ENCODE measurements around the gene TMEM171.

TMEM171 gene, protein sequence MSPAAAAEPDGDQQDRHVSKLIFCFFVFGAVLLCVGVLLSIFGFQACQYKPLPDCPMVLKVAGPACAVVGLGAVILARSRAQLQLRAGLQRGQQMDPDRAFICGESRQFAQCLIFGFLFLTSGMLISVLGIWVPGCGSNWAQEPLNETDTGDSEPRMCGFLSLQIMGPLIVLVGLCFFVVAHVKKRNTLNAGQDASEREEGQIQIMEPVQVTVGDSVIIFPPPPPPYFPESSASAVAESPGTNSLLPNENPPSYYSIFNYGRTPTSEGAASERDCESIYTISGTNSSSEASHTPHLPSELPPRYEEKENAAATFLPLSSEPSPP

DNA sequence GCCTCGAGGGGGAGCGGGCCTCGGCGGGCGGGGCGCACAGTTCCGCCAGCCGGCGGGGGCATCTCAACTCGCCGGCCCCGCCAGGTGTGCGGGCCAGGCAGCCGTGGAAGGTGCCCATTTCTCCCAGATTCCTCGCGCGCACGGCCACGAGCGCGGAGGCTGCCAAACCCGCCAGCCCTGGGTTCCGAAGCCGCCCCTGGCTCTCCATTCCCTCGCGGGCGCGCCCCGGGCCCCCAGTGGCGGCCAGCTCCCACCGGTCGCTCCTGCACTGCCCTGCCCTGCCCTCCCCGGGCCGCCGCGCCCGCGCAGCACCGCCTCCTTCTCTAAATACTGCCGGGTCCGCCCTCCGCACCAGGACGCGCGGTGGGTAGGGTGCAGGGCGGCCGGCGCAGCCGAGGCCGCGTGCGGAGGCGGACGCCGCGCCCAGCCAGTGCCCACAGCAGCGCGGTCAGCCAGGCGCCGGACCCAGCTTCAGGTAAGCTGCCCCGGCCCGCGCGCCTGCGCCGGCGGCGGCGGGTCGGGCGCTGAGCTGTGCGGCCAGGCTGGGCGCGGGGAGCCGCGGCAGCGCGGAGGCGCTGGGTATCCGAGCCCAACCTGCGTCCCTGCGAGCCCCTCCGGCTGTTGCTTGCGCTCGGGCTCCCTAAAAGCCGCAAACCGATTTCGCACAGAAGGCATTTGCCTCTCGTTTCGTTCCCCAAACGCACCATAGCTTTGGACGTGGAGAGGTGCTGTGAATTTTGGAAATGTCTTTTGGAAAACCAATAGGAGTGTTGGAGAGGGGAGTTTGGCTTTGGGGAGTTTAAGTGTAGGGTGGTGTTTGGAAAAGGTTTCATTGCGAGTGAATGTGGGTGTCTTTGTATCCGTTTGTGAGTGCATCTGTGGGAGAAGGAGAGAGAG, at the start of gene TMEM171:
Gene TMEM171, plus strand, starts transcription at position 354 of the 897 bp plus-strand sequence. CDS start 2,799 bp downstream, outside the sequence.
- no peak for DNase-seq

DNA sequence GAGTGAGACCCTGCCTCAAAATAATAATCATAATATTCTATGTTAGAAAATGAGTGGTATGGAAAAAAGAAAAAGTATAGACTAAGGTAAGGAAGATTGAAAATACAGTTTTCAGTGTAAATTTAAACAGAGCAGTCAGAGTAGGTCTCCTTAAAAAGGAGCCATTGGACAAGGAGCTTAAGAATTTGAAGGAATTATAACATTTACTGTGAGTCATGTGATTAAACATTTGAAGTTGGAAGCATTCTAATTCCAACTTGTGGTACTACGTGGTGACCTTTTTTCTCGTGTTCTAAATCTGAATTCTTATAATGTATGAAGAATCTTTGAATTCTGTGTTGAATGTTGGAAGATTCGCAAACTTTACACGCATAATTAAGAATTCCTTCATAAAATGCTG, 39.3 kb upstream of the TMEM171 start:
- DNase-seq: no peak

DNA sequence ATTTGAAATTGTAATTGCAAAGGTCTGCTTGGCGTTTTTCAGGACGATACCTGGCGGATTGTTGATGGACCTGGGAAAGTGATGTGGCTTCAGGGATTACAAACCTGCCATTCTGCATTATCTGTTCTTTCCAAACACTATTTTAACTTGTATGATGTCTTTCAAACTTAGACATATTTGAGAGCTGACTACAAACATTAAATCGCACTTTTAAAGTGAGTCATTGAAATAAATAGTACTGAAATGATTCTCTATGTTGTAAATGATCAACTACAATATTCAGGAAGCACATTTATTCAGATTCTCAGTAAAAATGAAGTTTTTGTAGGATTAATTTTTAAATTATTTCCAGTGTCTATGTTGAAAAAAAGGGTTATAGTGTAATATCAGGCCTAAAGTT, 32.3 kb upstream of the TMEM171 start:
- no peak for DNase-seq

DNA sequence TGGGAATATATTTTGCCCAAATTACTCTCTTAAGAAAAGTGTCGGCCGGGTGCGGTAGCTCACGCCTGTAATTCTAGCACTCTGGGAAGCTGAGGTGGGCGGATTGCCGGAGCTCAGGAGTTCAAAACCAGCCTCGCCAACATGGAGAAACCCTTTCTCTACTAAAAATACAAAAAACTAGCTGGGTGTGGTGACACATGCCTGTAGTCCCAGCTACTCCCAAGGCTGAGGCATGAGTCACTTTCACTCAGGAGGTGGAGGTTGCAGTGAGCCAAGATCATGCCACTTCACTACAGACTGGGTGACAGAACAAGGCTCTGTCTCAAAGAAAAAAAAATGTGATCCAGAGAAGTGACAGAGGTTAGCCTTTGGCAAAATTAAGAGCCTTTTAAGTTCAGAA, 26.4 kb upstream of the TMEM171 start:
- no peak for DNase-seq

DNA sequence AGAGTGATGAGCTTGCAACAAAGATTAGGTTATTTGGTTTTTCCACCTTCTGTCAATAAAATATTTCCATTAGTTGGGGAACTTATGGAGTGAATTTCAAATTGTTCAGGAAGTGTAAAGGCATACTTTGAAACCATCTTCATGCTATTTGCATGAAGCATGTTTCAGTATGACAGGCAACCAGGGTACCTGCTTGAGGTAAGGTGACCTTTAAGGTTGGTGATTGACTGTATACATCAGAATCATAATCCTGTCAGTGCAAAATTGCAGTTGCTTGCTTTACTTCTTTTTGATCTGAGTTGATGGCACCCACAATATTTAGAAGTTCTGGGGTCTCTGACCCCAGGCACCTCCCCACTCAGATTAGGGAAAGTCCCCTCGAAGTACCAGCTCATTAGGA, 26.0 kb upstream of the TMEM171 start:
- DNase-seq: no peak

DNA sequence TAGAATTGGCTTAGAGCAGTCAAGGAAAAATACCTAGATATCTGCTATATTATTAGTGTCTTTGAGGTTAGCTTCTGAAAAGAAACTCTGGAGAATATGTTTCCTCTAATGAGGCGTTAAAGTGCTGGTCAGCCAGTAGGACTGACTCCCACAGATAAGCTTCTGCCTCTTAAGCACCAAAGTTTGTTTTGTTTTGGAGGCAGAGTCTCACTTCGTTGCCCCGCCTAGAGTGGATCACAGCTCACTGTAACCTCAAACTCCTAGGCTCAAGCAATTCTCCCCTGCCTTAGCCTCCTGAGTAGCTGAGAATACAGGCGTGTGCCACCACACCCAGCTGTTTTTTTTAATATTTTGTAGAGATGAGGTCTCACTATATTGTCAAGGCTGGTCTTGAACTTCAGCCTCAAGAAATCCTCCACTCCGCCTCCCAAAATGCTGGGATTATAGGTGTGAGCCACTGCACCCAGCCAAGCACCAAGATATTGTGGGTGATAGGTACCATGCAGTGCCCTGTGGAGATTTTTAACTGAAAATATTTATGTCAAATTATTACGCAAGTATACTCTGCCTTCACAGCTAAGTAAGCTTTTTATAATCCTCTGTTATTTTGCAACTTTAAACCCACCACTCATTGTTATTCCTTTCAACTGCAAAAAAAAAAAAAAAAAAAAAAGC, 24.7 kb upstream of the TMEM171 start:
- DNase-seq: no peak

DNA sequence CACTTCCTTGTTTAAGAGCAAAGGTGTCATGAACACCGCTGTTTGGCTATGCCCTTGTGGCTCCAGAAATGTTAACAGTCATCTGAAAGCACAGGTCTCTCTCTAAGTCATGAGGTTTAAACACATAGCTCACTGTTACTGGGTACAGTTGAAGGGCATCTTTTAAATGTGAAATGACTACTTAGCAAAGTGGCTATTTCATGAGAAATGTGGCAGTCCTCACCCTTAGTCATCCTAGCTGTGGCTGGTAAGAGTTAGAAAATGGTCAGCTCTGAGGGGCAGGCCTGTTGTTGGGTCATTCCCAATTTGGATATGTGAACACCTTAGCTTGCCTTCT, 24.2 kb upstream of the TMEM171 start:
- no peak for DNase-seq

DNA sequence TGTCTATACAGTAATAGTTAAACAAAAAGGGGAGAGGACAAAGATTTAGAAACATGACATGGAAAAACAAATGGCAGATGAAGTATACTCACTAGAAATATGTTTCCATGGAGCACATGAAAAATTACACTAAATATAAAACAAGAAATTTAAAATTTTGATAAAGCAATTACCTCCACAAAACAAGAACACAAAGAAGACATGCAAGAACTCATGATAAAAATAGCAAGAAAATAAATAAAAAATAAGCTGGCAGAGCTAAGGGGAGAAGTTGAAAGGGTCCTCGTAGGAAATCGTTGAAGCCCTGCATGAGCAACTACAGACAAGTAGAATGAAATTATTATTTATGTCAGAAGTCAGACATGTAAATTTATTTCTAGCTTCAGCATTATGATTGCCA, 22.6 kb upstream of the TMEM171 start:
- no peak for DNase-seq

DNA sequence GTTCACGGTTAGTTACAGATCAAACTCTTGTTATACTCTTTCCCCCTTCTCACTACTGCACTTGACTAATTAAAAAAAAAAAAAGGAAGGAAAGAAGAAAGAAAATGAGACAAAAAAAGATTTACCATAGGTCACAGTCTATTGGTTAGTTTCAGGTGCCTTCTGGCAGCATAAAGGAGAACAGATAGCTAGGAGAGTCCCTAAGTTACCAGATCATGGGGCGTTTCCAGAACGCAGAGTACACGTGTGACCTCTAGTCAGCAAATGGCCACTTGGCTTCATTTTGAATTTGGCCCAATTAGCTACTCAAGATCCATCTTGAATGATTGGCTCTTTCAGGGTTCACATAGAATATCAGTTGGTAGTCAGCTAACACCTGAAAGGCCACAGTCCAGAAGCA, 20.3 kb upstream of the TMEM171 start:
- DNase-seq: no peak

DNA sequence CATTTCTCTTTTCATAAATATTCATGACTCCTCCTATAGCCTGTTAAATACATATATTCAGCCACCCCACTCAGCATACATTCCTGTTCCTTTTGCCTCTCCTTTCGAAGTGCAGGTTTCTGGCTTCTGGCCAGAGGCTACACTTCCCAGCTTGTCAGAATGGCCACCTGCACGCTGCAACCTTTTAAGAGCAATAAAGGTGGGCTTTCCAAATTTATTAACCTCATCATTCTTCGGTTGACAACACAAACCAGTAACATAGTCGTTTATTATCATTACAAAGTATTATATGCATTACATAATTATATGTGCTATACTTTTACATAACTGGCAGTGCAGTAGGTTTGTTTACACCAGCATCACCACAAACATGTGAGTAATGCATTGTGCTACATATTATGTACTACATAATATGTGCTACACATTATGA, 16.5 kb upstream of the TMEM171 start:
- DNase-seq: no peak

DNA sequence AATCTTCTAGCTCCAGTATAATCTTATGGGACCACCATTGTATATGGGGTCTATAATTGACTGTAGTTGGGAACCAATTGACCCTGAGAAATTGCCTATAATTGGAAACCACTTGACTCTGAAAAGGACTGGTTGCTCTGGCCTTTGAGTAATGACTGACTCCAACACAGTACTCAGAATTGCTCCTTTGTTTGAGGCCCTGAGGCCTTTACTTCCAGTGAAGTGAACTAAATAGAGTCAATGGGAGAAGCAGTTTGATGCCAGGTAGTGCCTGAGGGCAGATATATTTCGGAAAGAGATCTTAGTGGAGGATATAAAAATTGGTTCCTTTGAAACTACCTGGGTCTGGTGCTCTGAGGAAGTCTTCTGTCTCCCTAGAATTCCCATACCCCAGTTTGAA, 16.0 kb upstream of the TMEM171 start:
- DNase-seq: no peak

DNA sequence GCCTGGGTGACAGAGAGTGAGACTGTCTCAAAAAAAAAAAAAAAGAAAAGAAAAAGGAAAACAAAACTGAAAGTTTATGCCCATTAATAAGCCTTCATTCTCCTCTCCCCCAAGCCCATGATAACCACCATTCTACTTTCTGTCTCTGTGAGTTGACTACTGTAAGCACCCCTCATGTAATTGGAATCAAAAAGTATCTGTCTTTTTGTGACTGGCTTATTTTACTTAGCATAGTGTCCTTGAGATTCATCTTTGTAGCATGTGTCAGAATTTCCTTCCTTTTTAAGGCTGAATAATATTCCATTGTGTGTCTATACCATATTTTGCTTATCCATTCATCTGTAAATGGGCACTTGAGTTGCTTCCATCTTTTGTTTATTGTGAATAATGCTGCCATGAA, 14.0 kb upstream of the TMEM171 start:
- no peak for DNase-seq

DNA sequence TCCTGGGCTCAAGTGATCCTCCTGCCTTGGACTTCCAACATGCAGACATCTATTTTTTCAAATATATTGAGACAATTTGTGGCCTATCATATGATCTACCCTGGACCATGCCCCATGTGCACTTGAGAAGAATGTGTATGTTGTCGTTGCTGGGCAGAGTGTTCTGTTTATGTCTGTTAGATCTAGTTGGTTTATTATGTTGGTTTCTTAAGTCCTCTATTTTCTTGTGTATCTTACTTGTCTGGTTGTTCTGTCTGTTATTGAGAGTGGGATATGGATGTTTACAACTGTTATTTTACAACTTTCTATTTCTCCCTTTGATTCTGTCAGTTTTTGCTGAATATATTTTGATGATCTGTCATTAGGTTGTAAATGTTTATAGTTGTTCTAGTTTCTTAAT, 10.2 kb upstream of the TMEM171 start:
- DNase-seq: no peak

DNA sequence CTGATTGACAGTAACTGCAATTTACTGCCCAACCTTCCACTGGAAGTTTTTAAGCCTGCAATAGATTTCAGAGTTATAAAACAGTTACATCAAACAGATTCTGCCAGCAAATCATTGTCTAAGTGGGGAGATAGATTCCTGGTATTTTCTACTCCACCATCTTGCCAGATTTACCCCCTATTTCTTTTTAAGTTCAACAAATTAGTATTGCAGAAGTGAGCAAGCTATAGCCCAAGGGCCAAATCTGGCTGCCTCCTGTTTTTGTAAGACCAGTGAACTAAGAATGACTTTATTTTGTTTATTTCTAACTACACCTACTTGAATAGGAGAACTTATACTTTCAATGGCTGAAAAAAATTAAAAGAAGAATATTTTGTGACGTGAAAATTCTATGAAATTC, 8.8 kb upstream of the TMEM171 start:
- DNase-seq: no peak

DNA sequence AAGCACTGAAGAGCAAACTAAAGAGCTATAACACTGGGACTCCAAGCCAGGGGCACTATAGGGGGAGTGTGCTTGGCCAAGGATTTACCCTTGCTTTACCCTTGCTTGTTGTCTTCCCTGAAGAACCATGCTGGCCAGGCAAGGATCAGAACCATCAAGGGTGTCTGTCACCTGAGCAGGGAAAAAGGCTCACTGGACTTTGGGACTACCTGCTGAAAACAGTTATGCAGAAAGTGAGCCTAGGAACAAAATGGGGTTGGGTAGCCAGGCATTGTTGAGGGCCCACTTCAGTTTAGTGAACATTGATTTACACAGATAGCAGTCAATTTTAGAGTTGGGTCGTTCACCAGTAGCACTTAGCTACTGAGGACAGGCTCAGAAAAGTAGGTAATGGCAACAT, 8.0 kb upstream of the TMEM171 start:
- no peak for DNase-seq

DNA sequence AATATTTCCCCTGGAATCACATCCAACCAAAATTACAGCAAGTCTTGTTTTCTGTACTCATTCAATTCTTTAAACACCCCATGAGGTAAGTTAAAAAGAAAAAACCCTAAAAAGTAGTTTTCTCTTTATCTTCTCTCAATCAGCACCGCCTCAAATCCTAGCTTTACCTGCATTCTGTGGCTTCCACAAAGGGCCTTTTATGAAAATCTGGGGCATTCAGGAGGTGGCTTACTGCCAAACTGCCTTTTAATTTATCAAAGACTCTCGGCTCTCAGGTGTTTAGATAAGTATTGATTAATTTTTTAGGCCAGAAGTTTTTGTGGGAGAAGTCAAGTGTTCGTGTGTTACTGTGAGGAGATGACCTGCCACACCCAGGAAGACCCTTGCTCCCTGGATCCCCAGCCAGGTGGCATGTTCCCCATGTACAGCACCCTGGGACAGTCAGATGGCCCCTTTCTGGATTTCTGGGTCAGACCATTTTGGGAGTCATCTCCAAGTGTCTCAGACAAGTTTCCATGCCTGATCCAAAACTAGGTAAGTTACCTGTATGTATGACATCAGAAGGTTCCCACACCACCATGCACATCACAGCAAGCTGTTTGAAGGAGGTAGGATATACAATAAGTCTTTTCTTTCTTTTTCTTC, 6.2 kb upstream of the TMEM171 start:
- no peak for DNase-seq

DNA sequence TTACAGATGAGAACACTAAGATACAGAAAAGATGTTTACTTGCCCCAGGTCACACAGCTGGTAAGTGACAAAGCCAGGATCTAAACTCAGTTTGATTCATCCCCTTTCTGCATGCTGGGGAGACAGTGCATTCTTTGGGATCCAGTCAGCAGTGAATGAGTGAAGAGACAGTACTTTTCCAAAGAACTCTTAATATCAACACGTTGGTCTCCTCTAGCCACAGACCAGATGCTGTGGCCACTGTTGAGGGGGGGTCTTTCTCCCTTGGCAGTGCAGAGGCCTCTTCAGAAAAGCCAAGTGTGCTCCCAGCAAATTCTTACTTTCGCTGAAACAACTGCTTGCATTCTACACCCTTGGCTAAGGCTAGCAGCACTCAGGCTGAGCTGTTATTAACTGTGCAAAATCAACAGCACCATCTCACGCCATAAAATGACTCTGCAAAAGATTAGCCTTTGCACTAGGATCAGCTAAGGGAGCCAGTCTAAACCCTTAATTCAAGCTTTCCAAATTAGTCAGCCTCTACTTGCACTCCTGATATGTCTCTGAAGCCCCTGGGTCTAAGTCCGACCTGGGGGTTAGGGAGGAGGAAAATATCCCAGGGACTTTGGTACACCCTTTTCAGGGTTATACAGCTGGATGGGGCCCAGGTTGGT, 4.8 kb upstream of the TMEM171 start:
- no peak for DNase-seq

DNA sequence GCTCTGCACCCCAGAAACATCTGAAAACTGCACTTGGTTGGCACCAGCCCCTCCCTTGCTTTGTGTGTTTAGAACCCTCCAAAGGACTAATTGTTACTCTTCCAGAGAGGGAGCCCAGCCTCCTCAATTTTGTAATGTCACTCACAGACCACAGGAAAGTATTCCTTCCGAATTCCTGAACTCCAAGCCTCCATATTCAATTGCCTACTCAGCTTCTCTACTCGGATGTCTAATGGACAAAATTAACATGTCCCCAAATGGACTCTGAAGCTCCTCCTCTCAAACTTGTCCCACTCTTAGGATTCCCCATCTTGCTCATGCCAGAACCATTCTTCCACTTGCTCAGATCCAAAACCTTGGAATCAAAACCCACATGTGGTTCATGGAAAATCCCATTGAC, 3.9 kb upstream of the TMEM171 start:
- DNase-seq: no peak

DNA sequence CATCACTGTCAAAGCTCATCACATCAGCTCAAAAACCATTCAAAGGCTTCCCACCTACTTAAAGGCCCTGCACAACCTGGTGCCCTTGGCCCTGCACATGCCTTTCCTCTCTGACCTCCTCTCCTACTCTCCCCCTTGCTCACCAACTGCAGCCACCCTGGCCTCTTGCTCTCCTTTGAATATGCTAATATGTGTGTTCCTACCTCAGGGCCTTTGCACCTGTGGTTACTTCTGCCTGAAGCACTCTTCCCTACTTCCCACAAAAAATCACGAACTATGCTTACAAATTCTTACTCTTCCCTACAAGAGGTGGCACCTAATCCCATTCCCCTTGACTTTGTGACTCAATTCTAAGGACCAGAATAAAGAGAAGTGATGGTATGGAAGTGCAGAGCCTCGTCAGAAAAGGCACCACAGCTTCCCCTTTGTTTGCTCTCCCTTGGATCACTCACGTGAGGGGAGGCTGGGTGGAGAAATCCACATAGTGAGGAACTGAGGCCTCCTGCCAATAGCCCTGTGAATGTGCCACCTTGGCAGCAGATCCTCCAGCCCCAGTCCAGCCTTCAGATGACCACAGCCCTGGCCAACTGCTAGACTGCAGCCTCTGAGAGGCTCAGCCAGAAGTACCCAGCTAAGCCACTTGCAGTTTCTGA, 3.2 kb upstream of the TMEM171 start:
- no peak for DNase-seq

DNA sequence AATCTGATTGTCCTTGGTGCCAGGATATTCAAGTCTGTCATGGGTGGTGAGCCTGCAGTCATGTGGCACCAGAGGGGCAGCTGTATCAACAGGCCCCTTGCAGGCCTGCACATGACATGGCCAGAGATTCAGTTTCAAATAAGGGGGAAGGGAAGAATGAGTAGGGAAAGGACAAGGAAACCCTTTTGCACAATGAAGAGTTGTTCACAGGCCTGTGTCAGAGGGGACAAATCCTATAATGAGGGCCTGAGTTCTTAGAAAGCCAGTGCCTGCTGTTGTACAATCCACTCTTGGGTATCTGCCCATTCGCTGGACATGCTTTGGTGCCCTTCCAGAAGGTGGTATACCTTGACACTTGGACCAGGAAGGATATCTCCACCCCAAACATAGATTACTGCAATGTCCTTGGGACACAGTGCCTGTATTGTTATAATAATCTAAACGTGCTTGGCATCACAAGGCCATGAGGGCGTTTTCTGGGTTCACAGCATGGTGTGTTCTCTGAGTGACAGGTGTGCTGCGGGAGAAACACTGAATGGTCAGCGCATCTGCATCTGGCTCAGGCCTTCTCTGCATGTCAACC, 1.9 kb upstream of the TMEM171 start:
- DNase-seq: no peak

DNA sequence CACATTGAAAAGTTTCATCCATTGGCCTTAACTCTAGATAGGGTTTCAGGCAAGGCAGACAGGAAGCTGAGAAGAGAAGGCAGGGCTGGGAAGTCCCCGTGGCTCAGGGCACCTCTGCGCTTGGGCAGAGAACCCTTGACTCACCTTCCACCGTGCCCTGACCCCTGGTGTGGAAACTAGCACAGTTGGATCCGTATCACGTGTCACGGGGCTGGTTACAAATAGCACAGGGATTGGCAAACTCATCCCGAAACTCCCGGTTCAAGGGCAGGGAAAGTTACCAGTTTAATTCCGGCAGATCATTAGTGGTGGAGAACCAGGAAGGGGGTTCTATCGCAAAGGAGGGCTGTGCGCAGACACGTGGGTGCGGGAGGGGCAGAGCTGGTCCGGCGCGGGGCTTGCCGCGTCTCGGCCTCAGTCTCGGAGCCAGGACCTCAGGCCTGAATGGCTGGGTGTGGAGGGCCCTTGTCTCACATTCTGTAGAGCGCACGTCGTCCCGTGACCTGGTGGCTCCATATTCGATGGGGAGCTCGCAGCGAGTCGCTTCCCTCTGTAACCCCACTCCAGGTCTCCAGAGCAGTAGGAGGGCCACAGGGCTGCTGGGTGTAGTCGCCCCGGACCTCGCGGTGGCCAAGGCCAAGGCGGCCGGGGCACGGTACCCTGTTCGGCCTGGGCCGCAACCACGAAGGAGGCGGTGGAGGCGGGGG, 771 bp upstream of the TMEM171 start:
- DNase-seq: no peak

Data from stimulated activated CD4-positive, alpha-beta T cell treated with anti-CD3 and anti-CD28 coated beads, Interleukin-4, amount 100 ng/mL, for 24 hours (primary cell).